SU-DHL-6 (cell line): ENCODE results near the gene ZNF302.

Experiments
- H2AFZ ChIP-seq: fragments of 200-600 bp; sonication (generic); 2 replicates; pipeline ENCODE4 v1.6.1; 2014; ENCODE audit warnings: low read depth, mild to moderate bottlenecking, moderate library complexity, mixed read lengths, antibody characterized with exemption, low read length; ENCODE audit not compliant: severe bottlenecking
- H3F3A ChIP-seq: fragments of 200-600 bp; shearing (Covaris generic); 2 replicates; pipeline ENCODE4 v1.6.0; 2016; ENCODE audit warnings: antibody characterized with exemption, mild to moderate bottlenecking; ENCODE audit not compliant: insufficient read depth
- H3K27ac ChIP-seq: fragments of 200-600 bp; sonication (generic); 2 replicates; pipeline ENCODE4 v1.5.1; 2016; ENCODE audit warnings: low read depth, mild to moderate bottlenecking, low read length, moderate library complexity, mixed read lengths
- H3K27me3 ChIP-seq: fragments of 200-600 bp; sonication (generic), shearing (Covaris generic); 2 replicates; pipeline ENCODE4 v1.6.0; 2014; ENCODE audit warnings: mild to moderate bottlenecking, low read length
- H3K36me3 ChIP-seq: fragments of 200-600 bp; sonication (generic); 2 replicates; pipeline ENCODE4 v1.6.1; 2014; ENCODE audit warnings: mild to moderate bottlenecking, low read length, mixed read lengths
- H3K4me2 ChIP-seq: fragments of 300-600, 200-600 bp; shearing (Covaris generic), sonication (generic); 2 replicates; pipeline ENCODE4 v1.6.0; 2014; ENCODE audit warnings: low read length, low read depth, mild to moderate bottlenecking; ENCODE audit not compliant: poor library complexity, severe bottlenecking
- H3K4me3 ChIP-seq: fragments of 200-600 bp; sonication (generic); 2 replicates; pipeline ENCODE4 v1.5.1; 2014; ENCODE audit warnings: antibody characterized with exemption, low read length, mild to moderate bottlenecking, mixed read lengths; ENCODE audit not compliant: insufficient read depth, poor library complexity, severe bottlenecking
- H3K79me2 ChIP-seq: fragments of 200-600 bp; sonication (generic); 2 replicates; pipeline ENCODE4 v1.6.1; 2014; ENCODE audit warnings: mild to moderate bottlenecking, low read length, moderate library complexity; ENCODE audit not compliant: insufficient read depth
- H3K9ac ChIP-seq: fragments of 200-600 bp; sonication (generic); 2 replicates; pipeline ENCODE4 v1.7.0; 2014; ENCODE audit warnings: mild to moderate bottlenecking, low read length
- H3K9me2 ChIP-seq: fragments of 200-600 bp; sonication (generic); replicated peaks from 2 replicates; pipeline ENCODE4 v1.6.1; 2014; ENCODE audit warnings: low read length; ENCODE audit not compliant: insufficient read depth
- H3K9me3 ChIP-seq: fragments of 200-600 bp; sonication (generic); 2 replicates; pipeline ENCODE4 v1.6.1; 2014; ENCODE audit warnings: low read length, mixed read lengths; ENCODE audit not compliant: insufficient read depth
- H4K20me1 ChIP-seq: fragments of 200-600 bp; sonication (generic); 2 replicates; pipeline ENCODE4 v1.6.1; 2014; ENCODE audit warnings: low read depth, mild to moderate bottlenecking, antibody characterized with exemption, low read length, moderate library complexity, mixed read lengths
- CTCF ChIP-seq: fragments of 200-600 bp; sonication (generic); IDR thresholded peaks from one replicate; pipeline ENCODE4 v1.5.1; 2017; ENCODE audit warnings: antibody characterized with exemption, mild to moderate bottlenecking, low read length, moderate library complexity; ENCODE audit not compliant: insufficient read depth, poor library complexity, severe bottlenecking
- EZH2phosphoT487 ChIP-seq: fragments of 200-600 bp; sonication (generic), shearing (Covaris generic); conservative IDR thresholded peaks from 2 replicates; pipeline ENCODE4 v1.6.1; 2018; ENCODE audit warnings: mild to moderate bottlenecking, antibody characterized with exemption, low read length, moderate library complexity, mixed read lengths

ZNF302 gene

GRCh38 chr19:34675919-34676318 lies 1.6 kb upstream of the ZNF302 start:
- Histone ChIP-seq H3K4me3 (no peak overlapping the region), H2AFZ (no peak overlapping the region), H3K4me2 (no peak overlapping the region), H3K79me2 (no peaks in the 10 kb centered on the region), H3K9ac (no peak overlapping the region), H3K27ac (no peak overlapping the region), H3F3A (no peaks in the 10 kb centered on the region), H3K9me2 (no peaks in the 10 kb centered on the region), H4K20me1 (no peaks in the 10 kb centered on the region), H3K9me3 (no peaks in the 10 kb centered on the region), H3K36me3 (peaks cover 13% of the 10 kb centered on the region), H3K27me3 (no peaks in the 10 kb centered on the region)
- TF ChIP-seq CTCF, result no peak
- TF ChIP-seq EZH2phosphoT487, result no peak

- H2AFZ ChIP-seq, result peak within 1 kb of the TSS; percentile 79
- peak within 1 kb of the TSS; percentile 73 for H3K9ac ChIP-seq
- no peaks in the 10 kb centered on the region for H3K9me2 ChIP-seq
- no peaks in the 10 kb centered on the region for H3K79me2 ChIP-seq
- TF ChIP-seq CTCF (no peak), EZH2phosphoT487 (no peak)
- no peaks in the 10 kb centered on the region for H3F3A ChIP-seq
- H3K27ac ChIP-seq, result peak within 1 kb of the TSS; percentile 56
- H3K4me2 ChIP-seq, result peak within 1 kb of the TSS; percentile 54
- H3K27me3 ChIP-seq, result no peaks in the 10 kb centered on the region
- H3K9me3 ChIP-seq, result no peaks in the 10 kb centered on the region
- peak within 1 kb of the TSS; percentile 75 for H3K4me3 ChIP-seq
- H3K36me3 ChIP-seq, result peaks cover 20% of the 10 kb centered on the region
- no peaks in the 10 kb centered on the region for H4K20me1 ChIP-seq
These were observed 637 bp upstream of the ZNF302 start, which contains the start of gene SCGB2B2 for GRCh38 chr19:34676697-34677385. Gene SCGB2B2, minus strand, starts transcription at chr19:34677159. Its CDS starts 82,596 bp downstream, at chr19:34594563.

- no peaks in the 10 kb centered on the region for H3K9me3 ChIP-seq
- H3K9ac ChIP-seq, result peak overlapping the region; percentile 73
- TF ChIP-seq EZH2phosphoT487, result no peak
- H3K27ac ChIP-seq, result peak overlapping the region; percentile 56
- peak overlapping the region; percentile 54 for H3K4me2 ChIP-seq
- peak overlapping the region; percentile 75 for H3K4me3 ChIP-seq
- peaks cover 32% of the 10 kb centered on the region for H3K36me3 ChIP-seq
- no peaks in the 10 kb centered on the region for H4K20me1 ChIP-seq
- H3K27me3 ChIP-seq, result no peaks in the 10 kb centered on the region
- no peaks in the 10 kb centered on the region for H3K79me2 ChIP-seq
- H3K9me2 ChIP-seq, result no peaks in the 10 kb centered on the region
- no peaks in the 10 kb centered on the region for H3F3A ChIP-seq
- peak overlapping the region; percentile 79 for H2AFZ ChIP-seq
These were observed 571 bp downstream of the ZNF302 start for GRCh38 chr19:34678085-34678412.

- Histone ChIP-seq H3K4me2 (peak overlapping the region; percentile 54), H3K79me2 (no peaks in the 10 kb centered on the region), H3K36me3 (peaks cover 36% of the 10 kb centered on the region), H3K9me2 (no peaks in the 10 kb centered on the region), H2AFZ (no peak overlapping the region), H3K9ac (no peak overlapping the region), H4K20me1 (no peaks in the 10 kb centered on the region), H3K9me3 (no peaks in the 10 kb centered on the region), H3K27me3 (no peaks in the 10 kb centered on the region), H3K27ac (no peak overlapping the region), H3F3A (no peaks in the 10 kb centered on the region), H3K4me3 (peak overlapping the region; percentile 75)
- TF ChIP-seq EZH2phosphoT487, result no peak
- TF ChIP-seq CTCF, result no peak
These were observed 943 bp downstream of the ZNF302 start for GRCh38 chr19:34678421-34678820.
